PC-3 (cell line): ENCODE data around the gene SSU72. TPM values are rescaled to one million over a fixed set of nuclear protein-coding genes. Genes with fewer than 3 reads are reported as not detected.
A peak's percentile ranks its signal among the peaks of the same experiment; 100 is the strongest.

ENCODE experiments used
- ATAC-seq: fragments of 200-7000 bp; cut with Tn5 transposase; 2 replicates; pipeline ENCODE4 v1.9.1; 2020; ENCODE audit warnings: mild to moderate bottlenecking, moderate library complexity
- BruUV-seq: library from RNA; stranded (reverse); fragments of 400-500 nt; replicated peaks from 2 replicates; lab custom pipeline; 2021; lab: Mats Ljungman, UMichigan
- CTCF ChIA-PET: fragments of 300-600 bp; sonication (Branson Sonifier 250); formaldehyde crosslinking; loops from one replicate; lab custom pipeline; 2022; ENCODE audit warnings: antibody characterized with exemption; lab: Charles Lee
- POLR2A ChIA-PET: fragments of 300-600 bp; sonication (Branson Sonifier 250); formaldehyde crosslinking; loops from one replicate; lab custom pipeline; 2022; ENCODE audit warnings: antibody characterized with exemption; ENCODE audit not compliant: unreplicated experiment; lab: Charles Lee
- DNase-seq: peaks from one replicate; pipeline ENCODE4 v3.0.0-alpha.2; 2015
- H2AFZ ChIP-seq: fragments of 300-600 bp; sonication (generic); 2 replicates; pipeline ENCODE4 v1.6.0; 2016; ENCODE audit warnings: antibody characterized with exemption, low read length
- H3F3A ChIP-seq: fragments of 300-600 bp; sonication (generic); one replicate; pipeline ENCODE4 v1.6.0; 2017; ENCODE audit warnings: antibody characterized with exemption, low read length, control low read depth, mild to moderate bottlenecking; ENCODE audit not compliant: unreplicated experiment
- H3K27ac ChIP-seq: fragments of 300-600 bp; sonication (generic); 2 replicates; pipeline ENCODE4 v1.5.1; 2016; ENCODE audit warnings: mild to moderate bottlenecking, low read length
- H3K27me3 ChIP-seq: fragments of 300-600 bp; sonication (generic); 2 replicates; pipeline ENCODE4 v1.6.1; 2016; ENCODE audit warnings: low read length, mixed read lengths
- H3K36me3 ChIP-seq: fragments of 300-600 bp; sonication (generic); 2 replicates; pipeline ENCODE4 v1.6.1; 2016; ENCODE audit warnings: low read depth, mixed run types, low read length, mixed read lengths
- H3K4me1 ChIP-seq: fragments of 300-600 bp; sonication (generic); 2 replicates; pipeline ENCODE4 v1.5.1; 2016; ENCODE audit warnings: low read length; ENCODE audit not compliant: insufficient read depth
- H3K4me2 ChIP-seq: fragments of 300-600 bp; sonication (generic); 2 replicates; pipeline ENCODE4 v1.6.0; 2016; ENCODE audit warnings: low read length
- H3K4me3 ChIP-seq: fragments of 300-600 bp; sonication (generic); 2 replicates; pipeline ENCODE4 v1.5.1; 2016; ENCODE audit warnings: mild to moderate bottlenecking, low read length, mixed read lengths
- H3K79me2 ChIP-seq: fragments of 300-600 bp; sonication (generic); 2 replicates; pipeline ENCODE4 v1.6.1; 2017; ENCODE audit warnings: low read length, mixed read lengths
- H3K9ac ChIP-seq: fragments of 300-600 bp; sonication (generic); 2 replicates; pipeline ENCODE4 v1.6.0; 2016; ENCODE audit warnings: mild to moderate bottlenecking, low read length
- H3K9me2 ChIP-seq: fragments of 300-600 bp; sonication (generic); replicated peaks from 2 replicates; pipeline ENCODE4 v1.6.1; 2016; ENCODE audit warnings: mixed run types, low read length, mixed read lengths
- H3K9me3 ChIP-seq: fragments of 300-600 bp; sonication (generic); 2 replicates; pipeline ENCODE4 v1.6.1; 2016; ENCODE audit warnings: low read length, mixed read lengths
- H4K20me1 ChIP-seq: fragments of 300-600 bp; sonication (generic); 2 replicates; pipeline ENCODE4 v1.6.1; 2016; ENCODE audit warnings: low read length, mixed read lengths
- EZH2 ChIP-seq: fragments of 300-600 bp; sonication (generic); IDR thresholded peaks from one replicate; pipeline ENCODE4 v1.6.1; 2017; ENCODE audit warnings: antibody characterized with exemption, mild to moderate bottlenecking, low read length; ENCODE audit not compliant: unreplicated experiment
- EZH2phosphoT487 ChIP-seq: fragments of 300-600 bp; sonication (generic); IDR thresholded peaks from 2 replicates; pipeline ENCODE4 v1.6.1; 2018; ENCODE audit warnings: mild to moderate bottlenecking, antibody characterized with exemption, low read length, borderline replicate concordance
- intact Hi-C: fragments of 100-400 bp; cut with micrococcal nuclease; formaldehyde crosslinking; loops from 2 replicates; pipeline ENCODE4 v1.9.0; 2023
- total RNA-seq: library from RNA; depleted of rRNA; stranded (reverse); fragments of >200 nt; gene quantifications from 2 replicates; pipeline ENCODE4 v1.2.3, GENCODE V29; 2014
- TF ChIP-seq, protein P1 (sequence below): fragments of 300-600 bp; sonication (generic); conservative IDR thresholded peaks from 2 replicates; pipeline ENCODE4 v1.5.1; 2017; ENCODE audit warnings: antibody characterized with exemption, low read depth, mild to moderate bottlenecking, low read length

SSU72 gene
- total RNA-seq, 1 experiment from 2014 or later: 283 TPM

GRCh38 chr1:1551524-1552262 is 23.0 kb downstream of the SSU72 start:
- ChIA-PET CTCF (no interaction called here), POLR2A (no interaction called here)
- ATAC-seq: no peak
- DNase-seq: no peak
- peaks cover 10% of the 10 kb centered on the region; the same call in 1 of the 2 replicates for H3K36me3 ChIP-seq
- H3K79me2 ChIP-seq: peaks cover 55% of the 10 kb centered on the region
- H3K9me3 ChIP-seq: no peaks in the 10 kb centered on the region
- H3K4me1 ChIP-seq: peaks cover 4% of the 10 kb centered on the region; the same call in 1 of the 2 replicates
- H3F3A ChIP-seq: no peaks in the 10 kb centered on the region
- TF ChIP-seq EZH2phosphoT487: no peak
- no peak for TF ChIP-seq EZH2
- TF ChIP-seq, protein P1, sequence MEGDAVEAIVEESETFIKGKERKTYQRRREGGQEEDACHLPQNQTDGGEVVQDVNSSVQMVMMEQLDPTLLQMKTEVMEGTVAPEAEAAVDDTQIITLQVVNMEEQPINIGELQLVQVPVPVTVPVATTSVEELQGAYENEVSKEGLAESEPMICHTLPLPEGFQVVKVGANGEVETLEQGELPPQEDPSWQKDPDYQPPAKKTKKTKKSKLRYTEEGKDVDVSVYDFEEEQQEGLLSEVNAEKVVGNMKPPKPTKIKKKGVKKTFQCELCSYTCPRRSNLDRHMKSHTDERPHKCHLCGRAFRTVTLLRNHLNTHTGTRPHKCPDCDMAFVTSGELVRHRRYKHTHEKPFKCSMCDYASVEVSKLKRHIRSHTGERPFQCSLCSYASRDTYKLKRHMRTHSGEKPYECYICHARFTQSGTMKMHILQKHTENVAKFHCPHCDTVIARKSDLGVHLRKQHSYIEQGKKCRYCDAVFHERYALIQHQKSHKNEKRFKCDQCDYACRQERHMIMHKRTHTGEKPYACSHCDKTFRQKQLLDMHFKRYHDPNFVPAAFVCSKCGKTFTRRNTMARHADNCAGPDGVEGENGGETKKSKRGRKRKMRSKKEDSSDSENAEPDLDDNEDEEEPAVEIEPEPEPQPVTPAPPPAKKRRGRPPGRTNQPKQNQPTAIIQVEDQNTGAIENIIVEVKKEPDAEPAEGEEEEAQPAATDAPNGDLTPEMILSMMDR: no peak
- H3K27ac ChIP-seq: no peak overlapping the region
- intact Hi-C loops: no loop called here
- BruUV-seq: no TSS peak
- no peak overlapping the region for H3K9ac ChIP-seq
- H3K9me2 ChIP-seq: no peaks in the 10 kb centered on the region
- H3K4me3 ChIP-seq: no peak overlapping the region
- no peak overlapping the region for H3K4me2 ChIP-seq
- no peak overlapping the region for H2AFZ ChIP-seq
- H3K27me3 ChIP-seq: no peaks in the 10 kb centered on the region
- H4K20me1 ChIP-seq: peaks cover 17% of the 10 kb centered on the region; the same call in 1 of the 2 replicates

GRCh38 chr1:1550591-1551432 is 23.9 kb downstream of the SSU72 start:
- H4K20me1 ChIP-seq: peaks cover 17% of the 10 kb centered on the region; the same call in 1 of the 2 replicates
- H3K4me2 ChIP-seq: no peak overlapping the region
- H3K9me3 ChIP-seq: no peaks in the 10 kb centered on the region
- peaks cover 7% of the 10 kb centered on the region; the same call in 1 of the 2 replicates for H3K36me3 ChIP-seq
- H3K27me3 ChIP-seq: no peaks in the 10 kb centered on the region
- peak; percentile 34 for ATAC-seq
- no peak overlapping the region for H3K9ac ChIP-seq
- intact Hi-C loops: no loop called here
- POLR2A ChIA-PET: no interaction called here
- CTCF ChIA-PET: no interaction called here
- H2AFZ ChIP-seq: no peak overlapping the region
- no peaks in the 10 kb centered on the region for H3K9me2 ChIP-seq
- H3F3A ChIP-seq: no peaks in the 10 kb centered on the region
- H3K4me3 ChIP-seq: no peak overlapping the region
- DNase-seq: peak; percentile 34
- H3K79me2 ChIP-seq: peaks cover 52% of the 10 kb centered on the region
- peaks cover 4% of the 10 kb centered on the region; the same call in 1 of the 2 replicates for H3K4me1 ChIP-seq
- BruUV-seq: no TSS peak
- TF ChIP-seq, protein P1: peak; percentile 67
- TF ChIP-seq EZH2phosphoT487 (no peak), EZH2 (no peak)
- H3K27ac ChIP-seq: no peak overlapping the region
